ENCODE measurements around the gene EMP3. TPM values are rescaled to one million over a fixed set of nuclear protein-coding genes. Genes with fewer than 3 reads are reported as not detected.

The EMP3 gene
- total and polyA plus RNA-seq, 9 of the 15 experiments (the other 6 are each of a cell fraction or from before 2014, with no cell fraction given): 123 to 386 (median 296) TPM

DNA sequence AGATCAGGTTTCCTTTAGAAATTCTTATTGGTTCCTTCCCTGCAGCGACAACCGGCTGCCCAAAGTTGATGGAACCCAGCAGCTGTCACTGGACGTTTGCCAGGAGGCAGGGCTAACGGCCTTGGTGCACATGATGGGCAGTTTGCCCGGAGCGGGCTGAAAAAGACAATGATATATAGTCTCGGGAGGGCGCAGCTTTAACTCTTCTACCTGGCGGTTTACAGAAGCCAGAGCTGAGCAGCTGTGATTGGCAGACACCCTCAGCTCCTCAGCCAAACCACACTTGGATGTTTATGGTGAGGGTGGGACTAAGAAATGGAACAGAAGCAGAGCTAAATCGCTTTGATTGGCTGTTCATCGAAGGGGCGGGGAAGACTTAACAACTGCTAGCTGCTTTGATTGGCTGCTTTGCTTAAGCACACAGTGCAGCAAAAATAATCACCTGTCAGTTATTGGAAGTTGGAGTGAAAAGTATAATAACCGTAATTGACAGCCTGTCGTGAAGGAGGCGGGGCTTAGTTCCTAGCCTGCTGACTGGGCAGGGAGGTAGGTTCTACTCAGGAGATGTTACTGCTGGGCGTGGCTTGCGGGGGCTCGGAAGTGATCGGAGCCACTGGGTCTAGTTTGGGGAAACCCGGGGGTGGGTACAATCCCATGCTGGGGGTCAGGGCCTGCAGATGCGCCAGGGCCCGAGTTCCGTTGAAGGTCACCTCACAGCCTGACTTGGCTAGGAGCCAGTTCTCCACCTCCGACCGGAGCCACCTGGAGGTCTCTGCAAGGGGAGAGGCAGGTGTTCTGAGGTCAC, 7.5 kb downstream of the EMP3 start (continued):
- TF ChIP-seq GTF3C2 (IDR thresholded peaks at IDR 0.05; ENCODE audit: borderline replicate concordance, extremely low read depth, insufficient read length) (no peak), BRD9 (IDR thresholded peaks at IDR 0.05; ENCODE audit: low read depth, partially characterized antibody) (no peak), DACH1 (IDR thresholded peaks at IDR 0.05; ENCODE audit: partially characterized antibody) (peak; percentile 93), NCOR1 (IDR thresholded peaks at IDR 0.05) (peak; percentile 71; the same call in 1 of the 2 replicates), CEBPG (CRISPR knock-in tag; IDR thresholded peaks at IDR 0.05) (no peak), CEBPG (tag; conservative IDR thresholded peaks at IDR 0.05 in 1 of 2, IDR thresholded peaks at IDR 0.05 in 1 of 2) (no peak), ZBED1 (IDR thresholded peaks at IDR 0.05) (peak; percentile 51; the same call in 1 of the 2 replicates), U2AF1 (optimal IDR thresholded peaks at IDR 0.05; ENCODE audit: low read depth, low read length) (no peak), NR1H2 (CRISPR knock-in tag; IDR thresholded peaks at IDR 0.05) (no peak), ZNF140 (CRISPR knock-in tag; IDR thresholded peaks at IDR 0.05) (no peak), EP300 (IDR thresholded peaks at IDR 0.05; ENCODE audit: low read length) (peak; percentile 71), PYGO2 (tag; IDR thresholded peaks at IDR 0.05) (no peak), HDAC6 (IDR thresholded peaks at IDR 0.05; ENCODE audit: low read depth, low read length) (no peak), BACH1 (tag; IDR thresholded peaks at IDR 0.05) (no peak), HNRNPK (IDR thresholded peaks at IDR 0.05; ENCODE audit: low read depth, low read length, poor library complexity, severe bottlenecking) (no peak), POLR3G (IDR thresholded peaks at IDR 0.05; ENCODE audit: extremely low read depth, insufficient read length, insufficient replicate concordance) (no peak), HEY1 (CRISPR knock-in tag; IDR thresholded peaks at IDR 0.05; ENCODE audit: borderline replicate concordance) (no peak), RB1 (IDR thresholded peaks at IDR 0.05; ENCODE audit: low read depth) (peak; percentile 13; the same call in 1 of the 2 replicates), ELF2 (CRISPR knock-in tag; IDR thresholded peaks at IDR 0.05) (no peak; the same call in 1 of the 2 replicates)
- TF ChIP-seq, protein P1, sequence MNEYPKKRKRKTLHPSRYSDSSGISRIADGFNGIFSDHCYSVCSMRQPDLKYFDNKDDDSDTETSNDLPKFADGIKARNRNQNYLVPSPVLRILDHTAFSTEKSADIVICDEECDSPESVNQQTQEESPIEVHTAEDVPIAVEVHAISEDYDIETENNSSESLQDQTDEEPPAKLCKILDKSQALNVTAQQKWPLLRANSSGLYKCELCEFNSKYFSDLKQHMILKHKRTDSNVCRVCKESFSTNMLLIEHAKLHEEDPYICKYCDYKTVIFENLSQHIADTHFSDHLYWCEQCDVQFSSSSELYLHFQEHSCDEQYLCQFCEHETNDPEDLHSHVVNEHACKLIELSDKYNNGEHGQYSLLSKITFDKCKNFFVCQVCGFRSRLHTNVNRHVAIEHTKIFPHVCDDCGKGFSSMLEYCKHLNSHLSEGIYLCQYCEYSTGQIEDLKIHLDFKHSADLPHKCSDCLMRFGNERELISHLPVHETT (CRISPR knock-in tag; conservative IDR thresholded peaks at IDR 0.05 in 1 of 2, IDR thresholded peaks at IDR 0.05 in 1 of 2): no peak; a peak in 1 of 4 replicates
- TF ChIP-seq, protein P2, sequence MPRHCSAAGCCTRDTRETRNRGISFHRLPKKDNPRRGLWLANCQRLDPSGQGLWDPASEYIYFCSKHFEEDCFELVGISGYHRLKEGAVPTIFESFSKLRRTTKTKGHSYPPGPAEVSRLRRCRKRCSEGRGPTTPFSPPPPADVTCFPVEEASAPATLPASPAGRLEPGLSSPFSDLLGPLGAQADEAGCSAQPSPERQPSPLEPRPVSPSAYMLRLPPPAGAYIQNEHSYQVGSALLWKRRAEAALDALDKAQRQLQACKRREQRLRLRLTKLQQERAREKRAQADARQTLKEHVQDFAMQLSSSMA (CRISPR knock-in tag; IDR thresholded peaks at IDR 0.05): 0 out of 2 replicates have a peak, but pooled peaks have one; percentile 46
- TF ChIP-seq, protein P3, sequence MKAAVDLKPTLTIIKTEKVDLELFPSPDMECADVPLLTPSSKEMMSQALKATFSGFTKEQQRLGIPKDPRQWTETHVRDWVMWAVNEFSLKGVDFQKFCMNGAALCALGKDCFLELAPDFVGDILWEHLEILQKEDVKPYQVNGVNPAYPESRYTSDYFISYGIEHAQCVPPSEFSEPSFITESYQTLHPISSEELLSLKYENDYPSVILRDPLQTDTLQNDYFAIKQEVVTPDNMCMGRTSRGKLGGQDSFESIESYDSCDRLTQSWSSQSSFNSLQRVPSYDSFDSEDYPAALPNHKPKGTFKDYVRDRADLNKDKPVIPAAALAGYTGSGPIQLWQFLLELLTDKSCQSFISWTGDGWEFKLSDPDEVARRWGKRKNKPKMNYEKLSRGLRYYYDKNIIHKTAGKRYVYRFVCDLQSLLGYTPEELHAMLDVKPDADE (conservative IDR thresholded peaks at IDR 0.05; ENCODE audit: control insufficient read depth, low read depth, low read length): no peak

Measured in K562 (cell line).